HG02870 (cell line): ENCODE data around the gene GDPD3.
"Not testable (repeated sequence)": the region's sequence is repeated elsewhere in the genome, so short reads cannot be mapped to it uniquely, and the experiment has no call there.

Experiments
- ATAC-seq: cut with Tn5 transposase; IDR thresholded peaks from one replicate; pipeline ENCODE4 v1.9.1; 2021; ENCODE audit warnings: mild to moderate bottlenecking, moderate library complexity; ENCODE audit not compliant: unreplicated experiment

GDPD3 gene

DNA sequence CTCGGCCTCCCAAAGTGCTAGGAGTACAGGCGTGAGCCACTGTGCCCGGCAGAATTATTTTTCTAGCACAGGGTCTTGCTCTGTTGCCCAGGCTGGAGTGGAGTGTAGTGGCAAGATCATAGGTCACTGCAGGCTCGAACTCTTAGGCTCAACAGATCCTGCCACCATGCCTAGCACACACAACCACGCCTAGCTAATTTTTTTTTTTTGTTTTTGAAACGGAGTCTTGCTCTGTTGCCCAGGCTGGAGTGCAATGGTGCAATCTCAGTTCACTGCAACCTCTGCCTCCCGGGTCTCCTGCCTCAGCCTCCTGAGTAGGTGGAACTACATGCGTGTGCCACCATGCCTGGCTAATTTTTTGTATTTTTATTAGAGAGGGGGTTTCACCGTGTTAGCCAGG is 12.4 kb upstream of the GDPD3 start:
- ATAC-seq = not testable (repeated sequence)

DNA sequence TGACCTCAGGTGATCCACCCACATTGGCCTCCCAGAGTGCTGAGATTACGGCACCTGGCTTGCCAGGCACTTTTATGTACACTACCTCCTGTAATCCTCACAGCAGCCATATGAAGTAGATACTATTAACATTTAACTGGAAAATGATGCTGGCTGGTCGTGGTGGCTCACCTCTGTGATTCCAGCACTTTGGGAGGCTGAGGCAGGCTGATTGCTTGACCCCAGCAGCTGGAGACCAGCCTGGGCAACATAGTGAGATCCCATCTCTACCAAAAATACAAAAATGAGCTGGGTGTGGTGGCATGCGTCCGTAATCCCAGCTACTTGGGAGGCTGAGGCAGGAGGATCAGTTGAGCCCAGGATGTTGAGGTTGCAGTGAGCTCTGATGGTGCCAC is 11.6 kb upstream of the GDPD3 start:
- no peak for ATAC-seq

DNA sequence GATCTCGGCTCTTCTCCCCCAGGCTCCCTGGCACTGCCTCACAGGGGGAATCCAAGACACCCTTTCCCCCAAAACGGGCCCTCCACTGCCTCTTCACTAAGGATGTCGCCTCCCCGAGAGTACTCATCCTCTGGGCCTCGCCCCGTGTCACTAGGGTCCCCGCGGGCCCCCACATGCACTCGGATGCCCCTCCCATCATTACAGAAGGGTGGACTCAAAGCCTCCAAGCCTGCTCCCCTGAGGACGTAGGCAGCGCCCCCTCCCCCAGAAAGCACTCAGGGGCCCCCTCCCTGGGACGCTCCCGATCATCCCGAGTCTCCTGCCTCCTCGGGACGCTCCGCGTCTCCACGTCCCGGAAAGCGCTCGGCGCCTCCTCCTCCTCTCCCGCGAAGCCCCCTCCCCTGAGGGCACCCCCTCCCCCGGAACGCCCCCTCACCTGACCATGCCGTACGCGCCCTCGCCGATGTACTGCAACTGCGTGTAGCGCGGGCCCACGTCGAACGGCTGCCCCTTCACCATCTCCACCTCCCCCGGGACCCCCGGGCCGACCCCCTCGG is 9.3 kb upstream of the GDPD3 start:
- no peak for ATAC-seq

DNA sequence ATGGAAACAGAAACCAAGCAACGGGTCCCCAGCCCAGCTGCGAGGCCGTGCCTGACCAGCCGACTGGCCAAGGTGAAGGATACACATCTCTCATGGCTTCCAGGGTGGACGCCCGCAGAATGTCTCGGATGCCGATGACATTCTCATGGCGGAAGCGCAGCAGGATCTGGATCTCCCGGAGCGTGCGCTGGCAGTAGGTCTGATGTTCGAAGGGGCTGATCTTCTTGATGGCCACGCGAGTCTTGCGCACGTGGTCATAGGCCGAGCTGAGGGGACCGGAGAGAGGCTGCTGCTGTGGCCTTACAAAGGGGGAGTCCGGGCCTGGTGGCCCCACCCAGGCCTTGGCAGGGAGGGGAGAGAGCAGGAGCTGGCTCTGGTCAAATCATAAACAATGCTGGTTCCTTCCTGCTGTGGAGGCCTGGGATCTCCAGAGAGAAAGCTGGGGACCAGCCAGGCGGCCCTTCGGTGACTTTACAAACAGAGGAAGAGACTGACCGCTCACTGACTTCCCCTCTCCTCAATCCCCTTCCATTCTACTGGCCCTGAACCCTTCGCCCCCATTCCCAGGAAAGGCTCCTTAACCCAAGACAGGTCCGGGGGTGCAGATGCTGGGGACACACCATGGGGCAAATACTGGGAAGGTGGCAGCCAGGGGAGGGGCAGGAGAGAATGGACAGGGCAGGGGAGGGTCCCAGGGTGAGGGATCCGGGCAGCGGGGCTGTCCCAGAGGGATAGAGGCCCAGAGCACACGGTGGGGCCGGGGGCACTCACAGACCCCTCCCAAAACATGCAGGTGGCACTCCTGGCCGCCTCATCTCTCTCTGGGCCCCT is 8.6 kb upstream of the GDPD3 start:
- no peak for ATAC-seq

DNA sequence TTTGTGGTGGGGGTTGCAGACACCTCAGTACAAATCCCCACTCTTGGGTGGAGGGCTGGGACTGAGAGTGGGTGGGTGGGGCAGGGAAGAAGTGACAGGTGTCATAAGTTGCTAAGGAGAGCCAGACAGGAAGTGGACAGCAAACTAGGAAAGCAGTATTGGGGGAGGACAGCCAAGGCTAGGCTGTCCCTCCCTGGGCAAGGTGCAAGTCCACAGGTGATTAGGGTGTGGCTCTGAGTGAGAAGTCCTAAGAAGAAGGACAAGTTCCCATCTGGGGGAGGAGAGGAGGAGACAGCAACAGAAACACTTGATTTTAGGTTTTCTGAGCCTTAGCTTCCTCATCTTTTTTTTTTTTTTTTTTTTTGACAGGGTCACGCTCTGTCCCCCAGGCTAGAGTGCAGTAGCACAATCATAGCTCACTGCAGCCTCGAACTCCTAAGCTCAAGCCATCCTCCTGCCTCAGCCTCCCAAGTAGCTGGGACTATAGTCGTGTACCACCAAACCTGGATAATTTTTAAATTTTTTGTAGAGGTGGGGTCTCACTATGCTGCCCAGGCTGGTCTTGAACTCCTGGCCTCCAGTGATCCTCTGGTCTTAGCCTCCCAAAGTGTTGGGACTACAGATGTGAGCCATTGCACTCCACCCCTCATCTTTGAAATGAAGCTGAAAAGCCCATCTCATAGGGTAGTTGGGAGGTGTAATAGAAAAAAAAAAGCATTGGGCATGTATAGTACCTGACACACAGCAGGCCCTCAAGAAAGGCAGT is 7.2 kb upstream of the GDPD3 start:
- ATAC-seq = no peak

DNA sequence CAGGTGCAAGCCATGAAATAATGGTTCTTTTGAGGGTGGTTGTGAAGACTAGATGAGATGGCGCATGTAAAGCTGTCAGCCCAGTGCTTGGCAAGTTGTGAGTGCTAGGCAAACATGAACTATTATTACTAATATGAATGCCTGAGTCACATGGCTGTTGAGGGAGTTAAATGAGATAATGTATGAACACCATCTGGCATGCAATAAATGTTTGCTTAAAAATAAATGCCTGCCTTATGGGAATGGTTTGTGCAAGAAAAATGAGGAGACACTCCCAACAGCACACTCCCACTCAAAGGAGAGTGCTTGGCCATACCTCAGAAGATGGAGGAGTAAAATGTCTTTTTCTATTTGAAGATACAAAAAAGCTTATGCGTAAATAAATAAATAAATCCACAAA is 6.1 kb upstream of the GDPD3 start:
- no peak for ATAC-seq

DNA sequence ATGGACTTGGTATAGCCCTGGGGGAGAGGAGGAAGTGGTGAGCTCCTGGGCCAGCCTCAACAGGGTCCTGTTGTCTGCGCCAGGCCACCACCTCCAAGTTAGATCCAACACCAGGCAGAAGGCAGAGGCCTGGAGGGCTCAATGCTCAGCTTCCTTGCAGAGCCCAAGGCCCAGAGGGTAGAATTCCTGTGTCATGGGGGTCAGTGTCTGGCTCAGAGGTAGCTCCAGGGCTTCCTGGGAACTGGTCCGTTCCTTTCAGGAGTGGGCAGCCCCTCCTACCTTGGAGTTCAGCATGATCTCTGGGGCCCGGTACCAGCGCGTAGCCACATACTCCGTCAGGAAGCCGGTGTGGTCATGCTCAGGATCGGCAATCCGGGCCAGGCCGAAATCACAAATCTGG is 4.4 kb upstream of the GDPD3 start:
- ATAC-seq = no peak

DNA sequence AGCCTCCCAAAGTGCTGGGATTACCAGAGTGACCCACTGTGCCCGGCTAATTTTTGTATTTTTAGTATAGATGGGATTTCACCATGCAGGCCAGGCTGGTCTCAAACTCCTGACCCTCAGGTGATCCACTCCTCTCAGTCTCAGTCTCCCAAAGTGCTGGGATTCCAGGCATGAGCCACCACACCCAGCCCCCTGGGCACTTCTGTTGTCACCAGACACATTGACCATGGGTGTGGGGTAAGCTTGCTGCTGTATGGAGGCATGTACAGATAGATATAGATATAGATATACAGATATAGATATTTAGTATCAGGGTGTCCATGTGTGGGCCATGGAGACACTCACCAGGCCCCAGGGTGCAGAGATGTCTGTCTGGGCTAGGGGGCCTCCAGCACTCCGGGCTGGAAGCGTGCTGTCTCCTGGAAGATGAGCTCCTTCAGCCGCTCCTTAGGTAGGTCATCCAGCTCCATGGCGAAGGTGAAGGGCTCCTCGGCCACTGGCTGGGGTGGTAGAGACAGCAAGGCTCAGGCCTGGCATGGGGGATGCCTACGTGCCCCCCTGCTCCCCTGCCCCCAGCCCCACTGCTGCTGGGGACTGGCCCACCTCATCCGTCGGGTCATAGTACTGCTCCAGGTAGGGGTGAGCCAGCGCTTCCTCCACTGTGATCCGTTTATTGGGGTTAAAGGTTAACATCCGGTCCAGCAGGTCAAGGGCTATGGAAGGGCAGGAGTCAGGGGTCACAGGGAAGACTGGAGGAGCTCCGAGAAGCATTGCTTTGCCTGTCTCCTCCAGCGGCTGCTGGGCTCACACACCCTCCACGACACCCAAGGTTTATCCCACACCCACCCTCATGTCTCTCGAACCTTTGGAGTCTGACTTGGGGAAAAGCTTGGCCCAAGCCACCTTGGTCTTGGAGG is 3.2 kb upstream of the GDPD3 start:
- ATAC-seq = no peak

DNA sequence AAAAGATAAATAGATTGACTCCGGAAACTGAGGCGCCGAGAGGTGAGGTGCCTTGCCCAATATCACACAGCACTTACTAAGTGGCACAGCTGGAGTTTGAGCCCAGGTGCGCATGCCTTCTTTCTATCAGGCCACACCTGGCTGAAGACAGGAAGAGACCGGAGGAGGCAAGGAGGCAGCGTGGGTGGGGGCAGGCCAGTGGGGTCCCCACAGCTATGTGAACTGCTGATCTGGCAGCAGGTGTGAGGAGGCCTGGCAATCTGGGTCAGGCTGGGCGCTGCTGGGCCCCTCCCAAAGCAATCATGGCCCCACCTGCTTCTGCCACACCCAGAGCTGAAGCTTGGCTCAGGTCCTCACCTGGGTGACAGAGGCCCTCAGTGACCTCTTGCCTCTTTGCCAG is 1.9 kb upstream of the GDPD3 start:
- ATAC-seq = no peak

DNA sequence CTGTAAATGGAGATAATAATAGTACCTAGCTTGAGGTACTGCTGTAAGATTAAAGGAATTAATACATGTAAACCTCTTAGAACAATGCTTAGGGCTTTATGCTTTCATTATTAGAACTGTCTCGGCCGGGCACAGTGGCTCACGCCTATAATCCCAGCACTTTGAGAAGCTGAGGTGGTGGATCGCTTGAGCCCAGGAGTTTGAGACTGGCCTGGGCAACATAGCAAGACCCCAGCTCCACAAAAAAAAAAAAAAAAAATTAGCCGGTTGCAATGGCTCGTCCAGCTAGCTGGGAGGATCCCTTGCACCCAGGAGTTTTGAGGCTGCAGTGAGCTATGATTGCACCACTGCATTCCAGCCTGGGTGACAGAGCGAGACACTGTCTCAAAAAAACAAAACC is 1.5 kb upstream of the GDPD3 start:
- ATAC-seq = not testable (repeated sequence)

DNA sequence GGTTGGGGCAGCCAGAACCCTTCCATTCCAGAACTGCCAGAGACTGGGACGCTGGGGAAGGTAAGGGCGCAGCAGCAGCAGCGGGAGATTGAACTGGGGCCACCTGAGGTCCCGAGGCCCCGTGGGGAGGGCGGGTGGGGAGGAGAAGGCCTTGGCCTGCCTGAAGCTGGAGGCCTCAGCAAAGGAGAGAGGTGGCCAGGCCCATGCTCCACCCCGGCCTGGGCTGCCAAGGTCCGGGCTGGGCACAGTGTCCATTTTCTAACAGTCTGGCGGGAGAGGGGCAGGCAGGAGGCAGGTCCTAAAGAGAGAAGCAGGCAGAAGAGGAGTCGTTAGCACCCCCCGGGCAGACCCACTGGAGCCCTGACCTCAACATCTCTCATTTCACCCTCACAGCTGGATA is 1.1 kb upstream of the GDPD3 start:
- ATAC-seq = no peak

DNA sequence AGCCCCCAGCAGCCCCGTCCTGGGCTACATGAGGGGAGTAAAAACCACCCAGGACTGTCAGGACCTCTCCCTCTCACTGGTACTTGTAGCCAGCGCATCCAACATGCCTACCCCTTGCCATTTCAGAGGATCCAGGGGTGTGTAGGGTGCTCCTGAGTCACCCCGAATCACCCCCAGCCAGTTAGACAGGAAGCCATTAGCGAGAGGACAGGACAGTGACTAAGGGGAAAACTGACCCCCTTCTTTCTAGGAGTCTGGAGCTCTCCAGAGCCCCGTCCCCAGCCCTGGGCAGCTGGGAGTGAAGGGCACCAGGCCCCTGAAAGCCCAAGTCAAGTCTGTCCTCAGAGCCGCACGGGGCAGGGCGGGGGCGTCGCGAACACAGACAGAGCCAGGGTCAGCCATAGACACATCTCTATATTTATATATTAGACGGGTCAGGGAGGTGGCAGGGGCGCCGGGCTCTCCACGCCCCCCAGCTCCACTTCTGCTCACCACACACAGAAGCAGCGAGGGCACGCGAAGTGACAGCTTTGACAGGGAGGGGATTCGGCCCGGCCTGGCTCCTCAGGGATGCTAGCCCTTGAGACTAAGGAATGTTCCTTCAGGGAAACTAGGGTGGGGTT is 485 bp upstream of the GDPD3 start:
- no peak for ATAC-seq

DNA sequence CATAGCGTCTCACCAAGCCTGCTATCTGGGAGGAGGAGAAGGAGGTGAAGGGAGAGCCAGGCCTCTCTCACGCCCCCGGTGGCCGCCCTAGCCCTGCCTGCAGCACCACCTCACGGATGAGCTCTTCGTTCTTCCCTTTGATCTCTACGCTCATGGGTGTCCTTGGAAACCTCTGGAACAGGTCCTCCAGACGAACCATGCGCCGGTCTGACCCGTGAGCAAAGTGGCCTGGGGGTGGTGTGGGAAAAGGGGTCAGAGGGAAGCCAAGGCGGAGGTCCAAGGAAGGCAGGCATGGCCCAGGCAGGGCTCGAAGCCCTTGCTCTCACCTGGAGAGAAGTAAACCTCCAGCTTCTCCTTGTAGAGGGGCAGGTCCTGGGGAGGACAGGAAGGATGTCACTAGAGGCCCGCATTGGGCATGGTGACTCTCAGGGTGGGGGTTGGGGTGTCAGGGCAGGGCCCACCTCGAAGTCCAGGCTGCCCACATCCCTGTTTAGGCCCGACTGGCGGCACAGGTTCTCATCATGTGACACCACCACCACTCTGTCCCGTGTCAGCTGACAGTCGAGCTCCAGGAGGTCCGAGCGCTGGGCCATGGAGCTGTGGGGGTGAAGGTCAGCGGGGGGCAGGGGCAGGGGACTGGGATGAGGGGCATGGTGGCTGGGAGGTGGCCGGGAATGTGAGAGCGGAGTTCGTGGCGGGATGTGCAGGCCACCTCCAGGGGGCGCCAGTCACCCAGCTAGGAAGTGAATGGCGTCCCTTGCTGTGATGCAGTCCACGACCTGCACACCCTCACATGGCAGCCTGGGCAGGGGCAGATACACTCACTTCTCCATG is 923 bp downstream of the GDPD3 start:
- ATAC-seq = no peak

DNA sequence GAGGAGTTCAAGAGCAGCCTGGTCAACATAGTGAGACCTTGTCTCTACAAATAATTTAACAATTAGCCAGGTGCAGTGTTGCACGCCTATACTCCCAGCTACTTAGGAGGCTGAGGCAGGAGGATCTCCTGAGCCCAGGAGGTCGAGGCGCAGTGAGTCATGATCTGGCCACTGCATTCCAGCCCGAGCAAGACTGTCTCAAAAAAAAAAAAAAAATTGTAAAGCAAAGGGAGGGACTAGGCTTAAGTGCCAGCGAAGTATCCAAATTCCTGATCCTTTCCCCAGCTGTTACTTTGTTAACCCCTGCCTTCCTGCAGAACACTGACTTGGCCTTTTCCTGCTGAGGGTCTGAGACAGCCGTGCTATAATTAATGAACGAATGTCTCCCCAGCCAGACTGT is 2.7 kb downstream of the GDPD3 start:
- ATAC-seq = no peak

DNA sequence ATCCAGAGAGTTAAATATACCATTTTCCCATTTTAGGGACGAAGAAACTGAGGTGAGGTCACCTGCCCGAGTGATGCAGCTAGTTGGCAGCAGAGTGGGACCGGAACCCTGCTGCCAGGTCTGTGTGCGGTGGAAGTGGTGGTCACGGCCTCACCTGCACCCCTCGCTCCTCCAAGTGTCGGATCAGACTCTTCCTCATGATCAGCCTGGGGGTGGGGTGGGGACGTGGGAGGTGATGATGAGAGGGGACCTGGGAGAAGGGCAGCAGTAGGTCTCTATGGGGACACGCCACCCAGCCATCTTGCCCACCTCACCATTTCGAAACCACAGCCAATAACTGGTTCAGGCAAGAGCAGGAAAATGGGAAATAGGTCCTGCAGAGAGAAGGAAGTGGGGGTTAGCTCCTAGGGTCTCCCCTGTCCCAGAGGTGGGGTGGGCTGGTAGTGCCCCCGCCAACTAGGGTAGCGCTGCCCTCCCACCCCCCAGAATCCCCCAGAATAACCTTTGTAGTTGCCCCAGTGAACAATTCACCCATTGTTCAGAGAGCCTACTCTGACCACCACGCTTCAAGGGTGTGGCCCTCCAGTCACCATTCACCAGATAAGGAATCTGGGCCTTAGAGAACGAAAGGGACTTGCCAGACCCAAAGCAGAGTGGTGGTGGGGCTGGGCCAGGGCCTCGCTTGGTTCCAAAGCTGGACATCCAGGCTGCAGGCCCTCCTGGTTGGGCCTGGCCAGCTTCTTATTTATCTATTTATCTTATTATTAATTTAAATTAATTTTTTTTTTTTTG is 5.1 kb downstream of the GDPD3 start:
- ATAC-seq = no peak

DNA sequence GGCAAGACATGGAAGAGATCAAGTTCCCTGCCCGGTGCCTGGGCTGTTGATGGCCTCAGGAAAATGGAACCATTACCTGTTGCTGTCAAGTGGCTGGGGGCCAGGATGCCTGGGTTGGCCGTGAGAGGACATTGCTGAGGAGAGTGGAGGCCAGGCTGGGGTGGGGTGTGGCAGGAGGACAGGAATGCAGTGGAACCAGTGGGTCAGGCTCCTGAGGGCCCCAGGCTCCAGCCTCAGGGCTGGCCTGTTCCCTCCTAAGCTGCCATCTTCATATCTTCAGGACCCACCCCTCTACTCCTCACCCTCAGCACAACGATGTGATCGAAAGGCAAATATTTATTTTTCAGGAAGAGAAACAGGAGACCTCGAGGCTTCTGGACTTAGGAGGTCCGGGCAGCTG is 8.8 kb downstream of the GDPD3 start:
- ATAC-seq = no peak

DNA sequence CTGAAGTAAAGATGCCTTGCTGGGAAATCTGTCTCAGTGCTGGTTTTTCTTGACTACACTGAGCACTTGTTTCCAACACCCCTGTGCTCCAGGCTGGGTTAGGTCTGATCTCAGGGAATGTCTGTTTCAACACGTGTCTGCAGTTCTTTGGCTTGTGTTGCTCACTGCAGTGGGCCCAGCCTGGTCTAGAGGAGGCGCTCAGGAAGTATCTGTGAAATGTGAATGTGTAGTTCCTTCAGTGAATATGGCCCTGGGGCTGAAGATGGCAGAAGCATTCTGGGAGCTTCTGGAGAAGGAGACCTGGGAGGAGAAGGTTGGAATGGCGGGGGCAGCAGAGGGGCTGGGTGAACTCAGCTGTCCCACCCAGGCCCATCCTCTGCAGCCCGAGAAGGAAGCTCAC is 9.2 kb downstream of the GDPD3 start:
- ATAC-seq = no peak

DNA sequence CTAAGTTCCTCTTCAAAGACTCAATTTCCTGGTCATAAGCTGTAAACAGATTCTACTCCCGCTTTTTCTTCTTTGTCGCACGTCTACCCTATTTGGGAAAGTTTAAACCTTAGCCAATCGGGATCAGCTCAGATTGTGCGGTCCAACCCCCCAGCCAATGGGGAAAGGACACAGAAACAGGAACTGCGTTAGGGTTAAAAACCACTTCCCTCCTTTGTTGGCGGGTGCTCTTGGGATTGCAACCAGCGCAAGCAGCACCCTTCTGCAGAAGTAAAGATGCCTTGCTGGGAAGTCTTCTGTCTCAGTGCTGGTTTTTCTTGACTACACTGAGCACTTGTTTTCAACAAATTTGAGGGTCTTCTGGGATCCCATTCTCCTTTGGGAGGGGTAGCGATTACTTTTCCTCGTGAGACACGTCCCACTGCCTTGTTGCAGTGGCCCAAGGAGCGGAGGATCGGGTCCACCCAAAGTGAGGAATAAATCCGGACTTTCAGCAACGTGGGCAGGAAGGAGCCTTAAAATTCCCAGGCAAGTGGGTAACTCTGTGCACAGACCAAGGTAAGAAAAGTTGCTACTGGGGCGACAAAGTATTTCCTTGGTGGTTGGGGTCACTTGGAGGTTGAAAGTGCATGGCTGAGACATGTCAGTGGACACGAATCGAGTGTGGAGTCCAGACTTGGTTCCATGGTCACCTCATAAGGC is 16.3 kb downstream of the GDPD3 start:
- ATAC-seq = no peak
